Fibroblast of lung (primary cell): Measurements from ENCODE around the gene LCN1.

Experiments used
- EZH2 ChIP-seq: IDR thresholded peaks from 2 replicates; pipeline ENCODE4 v1.5.1; 2012; ENCODE audit warnings: low read length, control low read depth, mild to moderate bottlenecking; ENCODE audit errors: missing control alignments
- TF ChIP-seq, protein P1 (sequence below), 2 donors: IDR thresholded peaks in 1 of 2; conservative IDR thresholded peaks in 1 of 2; 1 replicate in 1 of 2; 2 replicates in 1 of 2; pipeline ENCODE4 v1.5.1; 2011 to 2012; ENCODE audit warnings: low read length in 2 of 2, control low read depth in 1 of 2, inconsistent platforms in 1 of 2, low read depth in 1 of 2, mild to moderate bottlenecking in 1 of 2

DNA sequence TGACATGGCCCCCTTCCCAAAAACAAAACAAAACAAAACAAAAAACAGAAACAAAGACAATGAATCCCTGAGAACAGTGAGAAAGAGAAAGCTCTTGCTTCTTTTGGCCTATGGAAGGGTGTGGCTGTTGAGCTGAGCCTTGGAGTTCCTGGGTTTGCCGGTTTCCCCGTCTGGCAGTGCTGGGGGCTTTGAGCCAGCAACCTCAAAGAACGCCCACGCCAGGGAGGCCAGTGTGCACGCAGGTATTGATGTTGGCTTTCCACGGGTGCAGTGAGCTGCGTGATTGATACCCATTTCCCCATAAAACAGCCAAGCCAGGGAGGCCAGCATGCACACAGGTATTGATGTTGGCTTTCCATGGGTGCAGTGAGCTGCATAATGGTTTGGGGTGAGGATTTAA lies 8.3 kb upstream of the LCN1 start:
- TF ChIP-seq, protein P1, sequence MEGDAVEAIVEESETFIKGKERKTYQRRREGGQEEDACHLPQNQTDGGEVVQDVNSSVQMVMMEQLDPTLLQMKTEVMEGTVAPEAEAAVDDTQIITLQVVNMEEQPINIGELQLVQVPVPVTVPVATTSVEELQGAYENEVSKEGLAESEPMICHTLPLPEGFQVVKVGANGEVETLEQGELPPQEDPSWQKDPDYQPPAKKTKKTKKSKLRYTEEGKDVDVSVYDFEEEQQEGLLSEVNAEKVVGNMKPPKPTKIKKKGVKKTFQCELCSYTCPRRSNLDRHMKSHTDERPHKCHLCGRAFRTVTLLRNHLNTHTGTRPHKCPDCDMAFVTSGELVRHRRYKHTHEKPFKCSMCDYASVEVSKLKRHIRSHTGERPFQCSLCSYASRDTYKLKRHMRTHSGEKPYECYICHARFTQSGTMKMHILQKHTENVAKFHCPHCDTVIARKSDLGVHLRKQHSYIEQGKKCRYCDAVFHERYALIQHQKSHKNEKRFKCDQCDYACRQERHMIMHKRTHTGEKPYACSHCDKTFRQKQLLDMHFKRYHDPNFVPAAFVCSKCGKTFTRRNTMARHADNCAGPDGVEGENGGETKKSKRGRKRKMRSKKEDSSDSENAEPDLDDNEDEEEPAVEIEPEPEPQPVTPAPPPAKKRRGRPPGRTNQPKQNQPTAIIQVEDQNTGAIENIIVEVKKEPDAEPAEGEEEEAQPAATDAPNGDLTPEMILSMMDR (conservative IDR thresholded peaks at IDR 0.05 in 1 of 2, IDR thresholded peaks at IDR 0.05 in 1 of 2; ENCODE audit: low read depth in 1 of 2, low read length in 2 of 2) = no peak
- no peak for TF ChIP-seq EZH2
